GM12878 (cell line): Measurements from ENCODE around the gene MIER3.

ENCODE experiments used
- CHD2 ChIP-seq: IDR thresholded peaks from 2 replicates; pipeline ENCODE4 v1.6.1; 2011; ENCODE audit warnings: low read depth, low read length, improper control_type of control experiment, borderline replicate concordance
- EP300 ChIP-seq, 2 experiments: fragments of 150-350 bp in 1 of 2; IDR thresholded peaks; 2 replicates each; pipeline ENCODE4 v1.6.1; 2011 to 2012; ENCODE audit warnings: low read depth in 2 of 2, low read length in 2 of 2, borderline replicate concordance in 1 of 2, improper control_type of control experiment in 1 of 2, inconsistent platforms in 1 of 2; ENCODE audit not compliant: control insufficient read depth in 1 of 2
- FOXM1 ChIP-seq: IDR thresholded peaks from 2 replicates; pipeline ENCODE4 v1.6.1; 2012; ENCODE audit warnings: low read depth, mild to moderate bottlenecking, inconsistent platforms, low read length, moderate library complexity
- SPI1 ChIP-seq: IDR thresholded peaks from 2 replicates; pipeline ENCODE4 v1.6.1; 2011; ENCODE audit warnings: low read depth, mild to moderate bottlenecking, low read length, moderate library complexity, borderline replicate concordance; ENCODE audit not compliant: insufficient read depth
- TF ChIP-seq, protein P1 (sequence below), 3 experiments: IDR thresholded peaks in 2 of 3; conservative IDR thresholded peaks in 1 of 3; 2 replicates each; pipeline ENCODE4 v1.5.1; 2011; ENCODE audit warnings: low read depth in 3 of 3, low read length in 3 of 3, mild to moderate bottlenecking in 3 of 3, control low read depth in 2 of 3, moderate library complexity in 2 of 3, inconsistent platforms in 1 of 3, mixed read lengths in 1 of 3; ENCODE audit not compliant: control insufficient read depth in 2 of 3, insufficient read depth in 1 of 3; ENCODE audit errors: extremely low read depth in 1 of 3

DNA sequence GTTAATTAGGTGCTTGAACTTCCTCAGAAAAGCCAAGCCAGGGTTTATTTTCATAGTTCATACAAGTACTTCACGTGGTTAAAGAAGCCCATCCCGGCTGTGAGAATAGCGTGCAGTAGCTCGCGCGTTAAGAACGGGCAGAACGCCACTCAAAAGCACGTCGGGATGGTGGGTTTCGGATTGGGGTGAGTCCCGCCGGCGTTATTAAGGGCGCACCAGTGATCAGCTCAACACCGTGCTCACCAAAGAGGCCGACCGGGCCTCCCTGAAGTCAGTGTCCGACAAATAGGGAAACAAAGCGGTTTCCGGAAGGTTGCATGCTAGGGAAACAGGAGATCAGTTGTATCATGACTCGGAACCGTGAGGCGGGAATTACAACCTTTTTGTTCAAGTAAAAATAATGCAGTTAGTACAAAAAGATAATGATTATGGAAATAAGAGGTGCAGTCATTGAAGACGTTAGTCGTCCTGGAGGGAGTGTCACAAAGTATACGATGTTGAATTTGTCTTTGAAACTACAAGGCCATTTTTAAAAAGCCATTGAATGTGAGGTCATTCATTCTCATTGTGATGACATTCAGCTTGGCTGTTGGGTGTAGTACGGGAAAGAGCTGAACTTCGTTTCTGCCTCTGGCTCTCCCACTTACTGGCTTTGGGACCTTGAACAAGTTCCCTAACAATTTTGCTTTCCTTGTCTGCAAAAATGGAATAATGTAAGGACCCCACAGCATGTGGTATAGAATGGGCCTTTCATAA is 41.5 kb downstream of the MIER3 start:
- no peak for TF ChIP-seq SPI1
- TF ChIP-seq, protein P1, sequence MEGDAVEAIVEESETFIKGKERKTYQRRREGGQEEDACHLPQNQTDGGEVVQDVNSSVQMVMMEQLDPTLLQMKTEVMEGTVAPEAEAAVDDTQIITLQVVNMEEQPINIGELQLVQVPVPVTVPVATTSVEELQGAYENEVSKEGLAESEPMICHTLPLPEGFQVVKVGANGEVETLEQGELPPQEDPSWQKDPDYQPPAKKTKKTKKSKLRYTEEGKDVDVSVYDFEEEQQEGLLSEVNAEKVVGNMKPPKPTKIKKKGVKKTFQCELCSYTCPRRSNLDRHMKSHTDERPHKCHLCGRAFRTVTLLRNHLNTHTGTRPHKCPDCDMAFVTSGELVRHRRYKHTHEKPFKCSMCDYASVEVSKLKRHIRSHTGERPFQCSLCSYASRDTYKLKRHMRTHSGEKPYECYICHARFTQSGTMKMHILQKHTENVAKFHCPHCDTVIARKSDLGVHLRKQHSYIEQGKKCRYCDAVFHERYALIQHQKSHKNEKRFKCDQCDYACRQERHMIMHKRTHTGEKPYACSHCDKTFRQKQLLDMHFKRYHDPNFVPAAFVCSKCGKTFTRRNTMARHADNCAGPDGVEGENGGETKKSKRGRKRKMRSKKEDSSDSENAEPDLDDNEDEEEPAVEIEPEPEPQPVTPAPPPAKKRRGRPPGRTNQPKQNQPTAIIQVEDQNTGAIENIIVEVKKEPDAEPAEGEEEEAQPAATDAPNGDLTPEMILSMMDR (IDR thresholded peaks at IDR 0.05 in 2 of 3, conservative IDR thresholded peaks at IDR 0.05 in 1 of 3; ENCODE audit: control insufficient read depth in 2 of 3, extremely low read depth in 1 of 3, insufficient read depth in 1 of 3, low read depth in 3 of 3, low read length in 3 of 3): no peak
- no peak for TF ChIP-seq EP300 (IDR thresholded peaks at IDR 0.05; ENCODE audit: borderline replicate concordance in 1 of 2, control insufficient read depth in 1 of 2, low read depth in 2 of 2, low read length in 2 of 2)
- 0 out of 2 replicates have a peak, but pooled peaks have one; percentile 8 for TF ChIP-seq CHD2
- peak; percentile 58; the same call in 1 of the 2 replicates for TF ChIP-seq FOXM1
